ENCODE results near the gene NADK2. TPM values are rescaled to one million over a fixed set of nuclear protein-coding genes. Genes with fewer than 3 reads are reported as not detected.

The NADK2 gene
- total RNA-seq, 1 donor from 2014 or later = 39.4 TPM

GRCh38 chr5:36152324-36153297 lies 89.1 kb downstream of the NADK2 start:
- peak; percentile 35 for DNase-seq (ENCODE audit: missing footprints)
- intact Hi-C loops (cut with DNase I) = loop anchor here (5.0 kb wide), 1 partner anchor 90 kb away; the partner anchor contains the start of gene NADK2
- no peak for ATAC-seq

- intact Hi-C loops (cut with DNase I) = loop anchor here (5.0 kb wide), 1 partner anchor 91 kb away; the partner anchor contains the start of gene NADK2
Measured at GRCh38 chr5:36151434-36152323, 90.0 kb downstream of the NADK2 start, which contains the start of the genes LMBRD2 and SKP2. LMBRD2 (minus strand) TSS chr5:36151887; CDS start chr5:36143349, 8,538 bp downstream. SKP2 (plus strand) TSS chr5:36152111; CDS start chr5:36152263, 152 bp downstream.

GRCh38 chr5:36150676-36151433 lies 90.9 kb downstream of the NADK2 start:
- ATAC-seq = peak; percentile 23
- peak; percentile 66 for DNase-seq (ENCODE audit: missing footprints)
- intact Hi-C loops (cut with DNase I) = loop anchor here (5.0 kb wide), 1 partner anchor 91 kb away; the partner anchor contains the start of gene NADK2

More at GRCh38 chr5:36151434-36152323, 90.0 kb downstream of the NADK2 start, which contains the start of the genes LMBRD2 and SKP2:
- DNase-seq (ENCODE audit: missing footprints) (peak; percentile 99), ATAC-seq (peak; percentile 100)

DNA sequence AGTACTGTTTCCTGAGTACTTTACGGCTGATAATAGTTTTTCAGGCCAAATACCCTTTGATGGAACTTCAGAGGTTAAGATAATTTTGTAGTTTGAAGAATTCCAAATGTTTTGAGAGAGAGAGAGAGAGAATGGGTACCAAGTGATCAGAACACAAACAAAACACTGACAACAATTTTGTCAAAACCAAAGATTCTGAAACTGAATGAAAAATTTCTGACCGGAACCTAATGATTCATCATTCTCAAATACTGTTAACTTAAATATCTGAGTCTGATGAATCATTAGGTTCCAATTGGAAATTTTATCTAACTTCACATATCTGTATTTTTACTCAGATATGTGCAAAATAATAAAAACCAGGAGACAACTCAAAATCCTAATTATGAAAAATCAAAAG lies 94.0 kb downstream of the NADK2 start:
- intact Hi-C loops (cut with DNase I) = no loop called here
- ATAC-seq = no peak
- no peak for DNase-seq (ENCODE audit: missing footprints)

DNA sequence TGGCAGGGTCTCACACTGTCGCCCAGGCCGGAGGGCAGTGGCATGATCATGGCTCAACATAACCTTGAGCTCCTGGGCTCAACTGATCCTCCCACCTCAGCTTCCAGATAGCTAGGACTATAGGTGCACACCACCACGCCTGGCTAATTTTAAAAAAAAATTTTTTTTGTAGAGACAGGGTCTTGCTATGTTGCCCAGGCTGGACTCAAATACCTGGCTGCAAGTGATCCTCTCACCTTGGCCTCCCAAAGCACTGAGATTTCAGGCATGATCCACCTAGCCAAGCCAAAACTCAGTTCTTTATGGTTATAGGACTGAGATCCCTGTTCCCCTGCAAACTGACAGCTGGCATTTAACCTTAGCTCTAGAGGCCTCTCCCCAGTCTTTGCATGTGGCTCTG lies 95.3 kb downstream of the NADK2 start:
- intact Hi-C loops (cut with DNase I) = no loop called here
- DNase-seq (ENCODE audit: missing footprints) (no peak), ATAC-seq (no peak)

DNA sequence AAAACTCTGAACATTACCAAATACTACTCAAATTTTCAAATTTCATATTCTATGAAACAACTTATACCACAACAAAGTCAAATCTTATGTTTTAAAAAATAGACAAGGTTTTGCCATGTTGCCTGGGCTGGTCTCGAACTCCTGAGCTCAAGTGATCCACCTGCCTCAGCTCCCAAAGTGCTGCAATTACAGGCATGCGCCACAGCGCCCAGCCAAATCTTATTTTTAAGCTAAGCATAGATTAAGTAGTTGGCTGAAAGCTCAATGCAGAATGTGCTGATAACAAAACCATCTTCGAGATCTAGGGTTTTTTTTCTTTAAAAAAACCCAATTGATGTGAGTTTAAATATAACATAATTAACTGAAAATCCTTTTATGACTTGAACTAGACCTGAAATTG lies 96.4 kb downstream of the NADK2 start:
- intact Hi-C loops (cut with DNase I) = no loop called here
- ATAC-seq (no peak), DNase-seq (ENCODE audit: missing footprints) (no peak)

Small RNA genes within 50 kb of the gene (microRNA-seq; reads per million reads assigned to microRNA genes)
- gene MIR580 = 1.1 reads per million

Other genes with a start within 250 kb of the NADK2 start
- gene UGT3A2, start 175.0 kb downstream of the NADK2 start, total RNA-seq = not detected
- gene LMBRD2, start 90.0 kb downstream of the NADK2 start, total RNA-seq = 10.4 TPM
- gene SKP2, start 89.8 kb downstream of the NADK2 start, total RNA-seq = 6.3 TPM
- gene RANBP3L, start 60.0 kb upstream of the NADK2 start, total RNA-seq = 0.49 TPM

Measured in Right ventricle myocardium inferior (tissue), 1 donor.